Bronchial epithelial cell (primary cell): Measurements from ENCODE around the gene COX18. TPM values are rescaled to one million over a fixed set of nuclear protein-coding genes. Genes with fewer than 3 reads are reported as not detected.
A peak's percentile ranks its signal among the peaks of the same experiment; 100 is the strongest.

Experiments used
- DNase-seq: peaks from one replicate; pipeline ENCODE4 v3.0.0-alpha.2; 2010; ENCODE audit warnings: low read depth
- FAIRE-seq: peaks from 2 replicates; lab custom pipeline; 2011; peaks lifted over from hg19 to GRCh38; lab: Jason Lieb, UNC
- H3K27me3 ChIP-seq: 2 replicates; pipeline ENCODE4 v1.5.1; 2011; ENCODE audit warnings: low read length; ENCODE audit not compliant: control insufficient read depth, insufficient read depth
- H3K36me3 ChIP-seq: 2 replicates; pipeline ENCODE4 v1.5.1; 2011; ENCODE audit warnings: low read length; ENCODE audit not compliant: control insufficient read depth, insufficient read depth
- H3K4me3 ChIP-seq: 2 replicates; pipeline ENCODE4 v1.5.1; 2011; ENCODE audit warnings: mild to moderate bottlenecking, low read depth, low read length, control low read depth
- total RNA-seq: library from RNA; depleted of rRNA; stranded (reverse); fragments of >200 nt; gene quantifications from 2 replicates; pipeline ENCODE4 v1.2.1, GENCODE V29; 2014
- TF ChIP-seq, protein P1 (sequence below): IDR thresholded peaks from 2 replicates; pipeline ENCODE4 v1.5.1; 2011; ENCODE audit warnings: mild to moderate bottlenecking, moderate library complexity, low read length, control low read depth, inconsistent platforms; ENCODE audit not compliant: insufficient read depth, severe bottlenecking

The COX18 gene
- total RNA-seq, 1 donor from 2014 or later = 16.8 TPM

DNA sequence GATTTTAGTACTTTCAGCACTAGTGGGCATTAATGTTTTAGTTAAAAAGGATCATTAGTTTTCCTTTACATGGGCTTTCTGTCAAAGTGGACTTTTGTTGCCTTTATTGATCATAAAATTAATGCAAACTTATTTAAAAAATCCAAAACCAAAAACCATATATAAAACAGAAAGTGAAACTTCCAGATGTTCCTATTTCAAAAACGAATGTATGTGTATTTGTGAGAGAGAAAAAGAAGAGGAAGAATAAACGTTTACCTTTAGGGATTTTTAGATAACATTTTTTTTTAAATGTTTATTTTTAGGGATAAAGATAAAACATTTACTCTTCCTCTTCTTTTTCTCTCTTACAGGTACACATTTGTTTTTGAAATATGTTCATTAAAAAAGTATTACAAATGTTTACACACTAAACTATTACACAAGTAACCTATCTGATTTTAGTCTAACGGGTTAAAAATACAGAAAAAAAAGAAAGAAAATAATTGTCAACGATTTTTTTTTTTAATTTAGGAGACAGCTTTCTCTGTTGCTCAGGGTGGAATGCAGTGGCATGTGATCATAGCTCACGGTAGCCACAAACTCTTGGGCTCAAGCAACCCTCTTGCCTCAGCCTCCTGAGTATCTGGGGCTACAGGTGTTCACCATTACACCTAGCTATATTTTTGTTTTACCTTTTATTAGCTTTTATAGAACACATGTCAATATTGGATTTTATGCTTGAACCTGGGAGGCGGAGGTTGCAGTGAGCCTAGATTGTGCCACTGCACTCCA lies 16.8 kb upstream of the COX18 start:
- FAIRE-seq (no peak), DNase-seq (no peak)

DNA sequence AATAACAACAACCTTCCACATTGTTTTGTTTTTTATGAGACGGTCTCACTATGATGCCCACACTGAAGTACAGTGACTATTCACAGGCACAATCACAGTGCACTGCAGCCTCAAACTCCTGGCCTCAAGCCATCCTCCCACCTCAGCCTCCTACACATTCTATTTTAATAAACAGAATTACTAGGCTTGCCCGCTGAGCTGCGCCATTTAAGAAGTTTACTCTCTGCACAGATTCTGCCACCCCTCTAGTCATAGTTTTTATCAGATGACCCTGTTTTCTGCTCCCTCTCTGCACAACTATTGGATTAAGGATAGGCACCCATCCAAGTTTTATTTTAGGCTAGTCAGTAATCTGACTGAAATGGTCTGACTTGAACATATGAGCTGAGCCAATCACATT lies 11.3 kb upstream of the COX18 start:
- FAIRE-seq (no peak), DNase-seq (no peak)
- peaks cover 6% of the 10 kb centered on the region for H3K36me3 ChIP-seq
- H3K27me3 ChIP-seq = no peaks in the 10 kb centered on the region
- TF ChIP-seq, protein P1, sequence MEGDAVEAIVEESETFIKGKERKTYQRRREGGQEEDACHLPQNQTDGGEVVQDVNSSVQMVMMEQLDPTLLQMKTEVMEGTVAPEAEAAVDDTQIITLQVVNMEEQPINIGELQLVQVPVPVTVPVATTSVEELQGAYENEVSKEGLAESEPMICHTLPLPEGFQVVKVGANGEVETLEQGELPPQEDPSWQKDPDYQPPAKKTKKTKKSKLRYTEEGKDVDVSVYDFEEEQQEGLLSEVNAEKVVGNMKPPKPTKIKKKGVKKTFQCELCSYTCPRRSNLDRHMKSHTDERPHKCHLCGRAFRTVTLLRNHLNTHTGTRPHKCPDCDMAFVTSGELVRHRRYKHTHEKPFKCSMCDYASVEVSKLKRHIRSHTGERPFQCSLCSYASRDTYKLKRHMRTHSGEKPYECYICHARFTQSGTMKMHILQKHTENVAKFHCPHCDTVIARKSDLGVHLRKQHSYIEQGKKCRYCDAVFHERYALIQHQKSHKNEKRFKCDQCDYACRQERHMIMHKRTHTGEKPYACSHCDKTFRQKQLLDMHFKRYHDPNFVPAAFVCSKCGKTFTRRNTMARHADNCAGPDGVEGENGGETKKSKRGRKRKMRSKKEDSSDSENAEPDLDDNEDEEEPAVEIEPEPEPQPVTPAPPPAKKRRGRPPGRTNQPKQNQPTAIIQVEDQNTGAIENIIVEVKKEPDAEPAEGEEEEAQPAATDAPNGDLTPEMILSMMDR = no peak
- H3K4me3 ChIP-seq = no peak overlapping the region

More for the DNA sequence above, 16.8 kb upstream of the COX18 start:
- TF ChIP-seq, protein P1 = no peak
- peaks cover 7% of the 10 kb centered on the region for H3K36me3 ChIP-seq
- H3K4me3 ChIP-seq = no peak overlapping the region
- no peaks in the 10 kb centered on the region for H3K27me3 ChIP-seq

DNA sequence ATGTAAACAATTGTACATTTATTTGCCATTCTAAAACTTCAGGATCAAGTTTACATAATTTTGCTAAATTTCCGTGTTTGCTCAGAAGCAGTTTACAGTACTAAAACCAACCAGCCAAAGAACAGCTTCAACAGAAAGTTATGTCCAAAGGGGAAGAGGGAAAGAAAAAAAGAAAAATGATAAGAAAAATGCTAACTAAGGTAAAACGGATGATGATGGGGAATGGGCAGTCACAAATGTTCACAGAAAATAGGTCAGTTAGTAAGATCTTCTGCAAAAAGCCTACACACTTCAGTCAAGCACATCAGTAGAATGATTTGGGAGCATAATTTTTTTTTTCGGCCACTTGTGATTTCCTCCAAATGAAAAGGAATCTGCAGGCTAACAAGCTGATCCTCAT lies 6.3 kb upstream of the COX18 start:
- no peak overlapping the region for H3K4me3 ChIP-seq
- no peaks in the 10 kb centered on the region for H3K27me3 ChIP-seq
- TF ChIP-seq, protein P1 = no peak
- FAIRE-seq (no peak), DNase-seq (no peak)
- peaks cover 6% of the 10 kb centered on the region for H3K36me3 ChIP-seq

DNA sequence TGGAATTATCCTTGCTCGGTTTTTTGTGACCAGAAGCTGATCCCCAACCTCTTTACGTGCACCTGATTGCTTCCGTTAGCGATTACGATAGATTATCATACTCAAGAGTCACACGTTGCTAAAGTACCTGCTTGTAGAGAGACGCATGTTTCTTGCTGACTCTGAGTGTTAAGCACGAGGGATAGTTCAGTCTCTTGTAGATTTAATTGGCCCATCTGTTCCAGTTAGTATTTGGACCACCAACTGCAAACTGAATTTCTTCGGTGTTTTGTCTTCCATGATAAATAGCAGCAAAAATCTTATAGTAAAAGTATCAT lies 516 bp upstream of the COX18 start:
- no peaks in the 10 kb centered on the region for H3K36me3 ChIP-seq
- TF ChIP-seq, protein P1 = no peak
- H3K27me3 ChIP-seq = no peaks in the 10 kb centered on the region
- FAIRE-seq (no peak), DNase-seq (no peak)
- H3K4me3 ChIP-seq = peak overlapping the region; percentile 88

DNA sequence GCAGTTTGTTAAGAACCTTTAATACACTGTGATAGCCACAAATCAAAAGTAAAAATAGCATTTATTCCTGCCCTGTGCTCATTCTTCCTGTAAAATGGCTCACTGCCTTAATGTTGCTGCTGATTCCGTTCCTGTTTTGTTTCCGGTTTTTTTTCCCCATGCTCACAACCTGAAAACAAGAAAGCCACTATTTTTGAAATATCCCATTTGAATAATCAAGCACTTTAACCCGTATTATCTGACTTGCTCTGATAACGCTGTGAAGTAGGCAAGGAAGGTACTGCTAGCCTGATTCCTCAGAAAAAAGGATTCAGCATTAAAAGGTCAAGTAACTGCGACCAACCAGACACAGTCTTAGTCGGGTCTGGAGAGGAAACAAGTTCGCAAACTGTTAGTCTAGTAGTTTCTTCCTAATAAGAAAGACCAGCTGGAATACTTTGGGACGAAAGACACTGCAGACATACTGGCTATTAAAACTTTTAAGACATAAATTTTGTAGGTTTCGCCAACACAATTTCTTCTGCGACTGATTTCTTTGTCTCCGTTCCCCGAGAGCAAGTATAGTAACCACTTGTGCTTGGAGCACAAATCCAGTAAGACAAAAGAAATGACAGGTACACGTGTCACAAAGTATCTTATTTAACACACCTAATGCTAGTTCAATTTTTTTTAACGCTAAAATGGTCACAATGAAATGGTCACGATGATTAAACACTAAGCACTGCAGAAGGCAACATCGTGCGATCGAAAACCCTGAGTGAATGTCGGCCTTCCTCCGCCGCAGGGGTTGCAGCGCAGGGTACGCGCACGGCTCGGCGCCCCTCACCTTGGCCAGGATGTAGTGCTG lies 802 bp downstream of the COX18 start:
- FAIRE-seq (no peak), DNase-seq (peak; percentile 41)
- TF ChIP-seq, protein P1 = no peak
- no peaks in the 10 kb centered on the region for H3K27me3 ChIP-seq
- no peaks in the 10 kb centered on the region for H3K36me3 ChIP-seq
- peak overlapping the region; percentile 88 for H3K4me3 ChIP-seq
